ENCODE results near the gene CRIP3.

Gene CRIP3

GRCh38 chr6:43286980-43287716 is 21.5 kb downstream of the CRIP3 start:
- DNase-seq = no peak

GRCh38 chr6:43286456-43286979 is 22.1 kb downstream of the CRIP3 start:
- no peak for DNase-seq

- DNase-seq = no peak
Observed at GRCh38 chr6:43285832-43286231, 22.8 kb downstream of the CRIP3 start.

GRCh38 chr6:43284991-43285781 is 23.4 kb downstream of the CRIP3 start:
- no peak for DNase-seq

- no peak for DNase-seq
Observed at GRCh38 chr6:43283905-43284304, 24.7 kb downstream of the CRIP3 start.

GRCh38 chr6:43283514-43283901 is 25.1 kb downstream of the CRIP3 start:
- no peak for DNase-seq

- DNase-seq = no peak
Observed at GRCh38 chr6:43282636-43283513, 25.8 kb downstream of the CRIP3 start.

- no peak for DNase-seq
Observed at GRCh38 chr6:43282060-43282459, 26.6 kb downstream of the CRIP3 start.

- no peak for DNase-seq
Observed at GRCh38 chr6:43280234-43280633, 28.4 kb downstream of the CRIP3 start.

GRCh38 chr6:43278524-43279078 is 30.0 kb downstream of the CRIP3 start:
- no peak for DNase-seq

GRCh38 chr6:43277643-43278523 is 30.7 kb downstream of the CRIP3 start:
- DNase-seq = no peak

- DNase-seq = no peak
Observed at GRCh38 chr6:43277306-43277642, 31.4 kb downstream of the CRIP3 start.

- no peak for DNase-seq
Observed at GRCh38 chr6:43276577-43277305, 31.9 kb downstream of the CRIP3 start.

GRCh38 chr6:43275801-43276576 is 32.6 kb downstream of the CRIP3 start:
- DNase-seq = no peak

- no peak for DNase-seq
Observed at GRCh38 chr6:43274916-43275597, 33.6 kb downstream of the CRIP3 start.

- no peak for DNase-seq
Observed at GRCh38 chr6:43274127-43274915, 34.3 kb downstream of the CRIP3 start.

GRCh38 chr6:43273707-43274106 is 34.9 kb downstream of the CRIP3 start:
- DNase-seq = no peak

GRCh38 chr6:43271944-43272343 is 36.7 kb downstream of the CRIP3 start:
- DNase-seq = no peak
